GM12872 (cell line): ENCODE data around the gene ATG13.

Experiments
- TF ChIP-seq, protein P1 (sequence below): IDR thresholded peaks from 3 replicates; pipeline ENCODE4 v1.5.1; 2011; ENCODE audit warnings: low read depth, mild to moderate bottlenecking, low read length, moderate library complexity; ENCODE audit not compliant: insufficient read depth

The ATG13 gene

DNA sequence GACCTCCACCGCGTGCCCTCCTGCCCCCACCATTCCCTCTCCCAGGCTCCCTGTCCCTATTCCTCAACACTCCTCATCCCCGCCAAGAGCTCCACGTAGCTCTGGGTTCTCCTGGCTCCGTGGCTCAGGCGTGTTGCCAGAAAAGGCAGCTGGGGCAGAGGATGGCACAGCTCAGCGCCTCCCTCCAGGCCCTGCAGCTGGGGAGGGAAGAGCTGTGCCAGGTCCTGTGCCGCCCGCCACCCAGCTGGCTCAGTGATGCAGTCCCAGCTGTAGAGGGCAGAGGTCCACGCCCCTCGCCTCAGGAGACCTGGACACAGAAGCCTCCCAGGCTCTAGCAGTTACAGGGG, 78.8 kb downstream of the ATG13 start:
- TF ChIP-seq, protein P1, sequence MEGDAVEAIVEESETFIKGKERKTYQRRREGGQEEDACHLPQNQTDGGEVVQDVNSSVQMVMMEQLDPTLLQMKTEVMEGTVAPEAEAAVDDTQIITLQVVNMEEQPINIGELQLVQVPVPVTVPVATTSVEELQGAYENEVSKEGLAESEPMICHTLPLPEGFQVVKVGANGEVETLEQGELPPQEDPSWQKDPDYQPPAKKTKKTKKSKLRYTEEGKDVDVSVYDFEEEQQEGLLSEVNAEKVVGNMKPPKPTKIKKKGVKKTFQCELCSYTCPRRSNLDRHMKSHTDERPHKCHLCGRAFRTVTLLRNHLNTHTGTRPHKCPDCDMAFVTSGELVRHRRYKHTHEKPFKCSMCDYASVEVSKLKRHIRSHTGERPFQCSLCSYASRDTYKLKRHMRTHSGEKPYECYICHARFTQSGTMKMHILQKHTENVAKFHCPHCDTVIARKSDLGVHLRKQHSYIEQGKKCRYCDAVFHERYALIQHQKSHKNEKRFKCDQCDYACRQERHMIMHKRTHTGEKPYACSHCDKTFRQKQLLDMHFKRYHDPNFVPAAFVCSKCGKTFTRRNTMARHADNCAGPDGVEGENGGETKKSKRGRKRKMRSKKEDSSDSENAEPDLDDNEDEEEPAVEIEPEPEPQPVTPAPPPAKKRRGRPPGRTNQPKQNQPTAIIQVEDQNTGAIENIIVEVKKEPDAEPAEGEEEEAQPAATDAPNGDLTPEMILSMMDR, result no peak

DNA sequence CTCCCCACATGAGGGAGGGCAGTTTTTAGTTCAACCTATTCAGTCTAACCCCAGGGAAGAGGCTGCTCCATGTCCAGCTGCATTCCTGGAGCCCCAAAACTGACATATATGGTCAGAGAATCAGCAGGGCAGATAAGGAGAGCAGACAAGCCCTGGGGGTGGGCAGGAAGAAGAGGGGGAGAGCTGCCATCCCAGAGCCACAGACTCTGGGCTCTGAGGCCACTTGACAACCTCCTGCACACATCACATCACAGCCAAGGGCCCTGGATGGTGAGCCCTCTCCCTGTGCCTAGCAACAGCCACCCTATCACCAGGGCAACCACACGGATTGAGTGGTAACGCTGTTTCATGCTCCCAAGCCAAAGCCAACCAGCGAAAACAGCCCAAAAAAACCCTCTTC, 80.0 kb downstream of the ATG13 start:
- TF ChIP-seq, protein P1, result no peak

DNA sequence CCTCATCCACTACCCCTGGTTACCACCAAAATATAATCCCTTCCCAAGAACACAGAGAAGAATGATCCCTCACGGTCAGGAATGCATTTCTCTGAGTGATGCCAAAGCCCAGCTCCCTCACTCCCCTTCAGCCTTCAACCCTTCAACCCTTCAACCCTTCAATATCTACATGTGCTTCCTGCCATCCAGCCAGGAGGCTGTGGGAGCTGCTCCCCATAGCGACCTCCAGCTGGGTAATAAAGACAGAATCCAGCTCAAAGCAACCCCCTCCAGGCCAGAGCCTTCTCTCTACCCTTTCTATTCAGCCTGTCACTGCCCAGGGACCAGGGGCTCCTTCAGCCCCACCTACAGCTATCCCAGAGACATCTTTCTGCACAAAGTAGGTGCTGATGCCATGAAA, 80.4 kb downstream of the ATG13 start:
- TF ChIP-seq, protein P1, result no peak

DNA sequence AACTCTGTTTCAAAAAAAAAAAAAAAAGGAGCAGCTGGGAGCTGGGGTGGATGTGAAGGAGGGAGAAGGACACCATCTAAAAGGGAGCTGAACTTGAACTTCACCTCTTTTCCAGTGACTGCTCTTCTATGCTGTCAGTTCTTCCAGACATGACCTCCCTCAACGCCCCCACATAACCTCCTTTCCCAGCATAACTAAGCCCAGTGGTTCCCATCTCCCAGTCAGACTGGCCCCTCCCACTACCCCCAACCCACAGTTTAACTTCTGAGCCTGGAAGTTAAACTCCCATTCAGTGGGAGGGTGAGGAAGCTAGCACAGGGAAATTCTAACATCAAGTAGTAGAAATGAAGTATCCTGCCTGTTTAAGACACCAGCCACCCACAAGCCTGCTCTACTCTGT, 81.2 kb downstream of the ATG13 start:
- TF ChIP-seq, protein P1, result no peak

DNA sequence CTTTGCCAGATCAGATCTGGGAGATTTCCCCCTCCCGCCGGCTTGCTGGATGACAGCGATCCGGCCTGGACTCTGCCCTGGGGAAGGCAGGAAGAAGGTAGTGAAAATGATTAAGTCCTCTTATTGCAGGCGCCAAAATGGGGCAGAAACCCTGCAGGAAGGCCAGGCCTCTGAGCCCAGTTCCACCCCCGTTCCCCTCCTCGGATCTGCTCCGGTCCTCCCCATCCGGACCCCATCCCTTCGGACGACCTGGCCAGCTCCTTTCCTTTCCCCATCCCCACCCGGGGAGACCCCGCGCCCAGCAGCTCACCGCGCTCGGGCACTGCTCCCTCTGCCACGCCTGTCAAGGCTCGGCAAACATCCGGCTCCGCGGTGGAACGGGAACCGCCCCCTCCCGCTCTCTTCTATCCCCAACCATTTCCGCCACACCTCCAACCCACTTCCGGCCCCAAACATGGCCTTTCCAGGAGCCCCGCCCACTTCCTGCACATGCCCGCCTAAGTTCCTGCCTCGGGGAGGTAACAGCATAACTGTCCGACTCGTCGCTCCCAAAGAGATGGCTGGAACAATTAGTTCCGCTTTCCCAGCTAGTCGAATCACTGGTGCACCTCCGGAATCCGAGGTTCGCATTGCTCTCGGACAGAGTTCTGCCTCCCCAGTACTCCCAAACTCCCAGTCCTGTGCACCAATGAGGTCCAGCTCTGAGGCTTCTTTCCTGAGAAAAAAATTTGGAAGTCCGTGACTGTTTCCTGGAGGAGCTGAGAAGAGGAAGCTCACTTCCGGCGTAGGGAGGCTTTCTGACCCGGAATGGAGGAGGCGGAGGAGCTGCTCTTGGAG, 83.1 kb downstream of the ATG13 start, which contains the start of the genes ARHGAP1 and ZNF408:
ARHGAP1 (minus strand) TSS at position 379 of the 837 bp plus-strand sequence. CDS start 4,512 bp downstream, outside the sequence.
ZNF408 (plus strand) TSS at position 791 of the 837 bp plus-strand sequence; CDS start at position 808, 17 bp downstream.
- TF ChIP-seq, protein P1, result no peak

DNA sequence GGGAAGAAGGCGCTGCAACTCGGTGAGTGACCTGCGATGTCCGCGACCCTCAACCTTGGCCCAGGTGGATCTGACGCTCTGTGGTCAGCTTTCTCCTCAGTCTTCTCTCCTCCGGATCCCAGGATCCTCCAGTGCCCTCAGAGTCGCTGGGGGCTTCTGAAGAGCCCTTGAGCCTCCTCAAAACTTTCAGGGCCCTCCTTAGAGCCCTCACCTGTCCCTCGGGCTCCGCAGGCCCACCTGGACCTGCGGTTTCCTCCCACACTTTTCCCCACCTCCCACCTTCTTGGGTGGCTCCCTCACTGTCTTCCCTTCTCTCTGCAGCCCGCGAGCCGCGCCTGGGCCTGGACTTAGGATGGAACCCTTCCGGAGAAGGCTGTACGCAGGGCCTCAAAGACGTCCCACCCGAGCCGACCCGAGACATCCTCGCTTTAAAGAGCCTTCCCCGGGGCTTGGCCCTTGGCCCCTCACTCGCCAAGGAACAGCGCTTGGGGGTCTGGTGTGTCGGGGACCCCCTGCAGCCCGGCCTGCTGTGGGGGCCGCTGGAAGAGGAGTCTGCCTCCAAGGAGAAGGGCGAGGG, 83.8 kb downstream of the ATG13 start:
- TF ChIP-seq, protein P1, result no peak

DNA sequence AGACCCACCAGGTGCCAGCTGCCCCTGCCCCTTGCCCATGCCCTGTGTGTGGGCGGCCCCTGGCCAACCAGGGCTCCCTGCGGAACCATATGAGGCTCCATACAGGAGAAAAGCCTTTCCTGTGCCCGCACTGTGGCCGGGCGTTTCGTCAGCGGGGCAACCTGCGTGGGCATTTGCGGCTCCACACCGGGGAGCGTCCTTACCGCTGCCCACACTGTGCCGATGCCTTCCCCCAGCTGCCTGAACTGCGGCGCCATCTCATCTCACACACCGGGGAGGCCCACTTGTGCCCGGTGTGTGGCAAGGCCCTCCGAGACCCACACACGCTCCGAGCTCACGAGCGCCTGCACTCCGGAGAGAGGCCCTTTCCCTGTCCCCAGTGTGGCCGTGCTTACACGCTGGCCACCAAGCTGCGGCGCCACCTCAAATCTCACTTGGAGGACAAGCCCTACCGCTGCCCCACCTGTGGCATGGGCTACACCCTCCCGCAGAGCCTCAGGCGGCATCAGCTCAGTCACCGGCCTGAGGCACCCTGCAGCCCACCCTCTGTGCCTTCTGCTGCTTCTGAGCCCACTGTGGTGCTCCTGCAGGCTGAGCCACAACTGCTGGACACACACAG, 87.8 kb downstream of the ATG13 start:
- TF ChIP-seq, protein P1, result no peak
